ENCODE data around the gene TRMO. TPM values are rescaled to one million over a fixed set of nuclear protein-coding genes. Genes with fewer than 3 reads are reported as not detected.

Gene TRMO
- total and polyA plus RNA-seq, 2 of the 13 experiments (the other 11 are each of a cell fraction or from before 2014, with no cell fraction given) = 8.7 to 18.6 TPM

DNA sequence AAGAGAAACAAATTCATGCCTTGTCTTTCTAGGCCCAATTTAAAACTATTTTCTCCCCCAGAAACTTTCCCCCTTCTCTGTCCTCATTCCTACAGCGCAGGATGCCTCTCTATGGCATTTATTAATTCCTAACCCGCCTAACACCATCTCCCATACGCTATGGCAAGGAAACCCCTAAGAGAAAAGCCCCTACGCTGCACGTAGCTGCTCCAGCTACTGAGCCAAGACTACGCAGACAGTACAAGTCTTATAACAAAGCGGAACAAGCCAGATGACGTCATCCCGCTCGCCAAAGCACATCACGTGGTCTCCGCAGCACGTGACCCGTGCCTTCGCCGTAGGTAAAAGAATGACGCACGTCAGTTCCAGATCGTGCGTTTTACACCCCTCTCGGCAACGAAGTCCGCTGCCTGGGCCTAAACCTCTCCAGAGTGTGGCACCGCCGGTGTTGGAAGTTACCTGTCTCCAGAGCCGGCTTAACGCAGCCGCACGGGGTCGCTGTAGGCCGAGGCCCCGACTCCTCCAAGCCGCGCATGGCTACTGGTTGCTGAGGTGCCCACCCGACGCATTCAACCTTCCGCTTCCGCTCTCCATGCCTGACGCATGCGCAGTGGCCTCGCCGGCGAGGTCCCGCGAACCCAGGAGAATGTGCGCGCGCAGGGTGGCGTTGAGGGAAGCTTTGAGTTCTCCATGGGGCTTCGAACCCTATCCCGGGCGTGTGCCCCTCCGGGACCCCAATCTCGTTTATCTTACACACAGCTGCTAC, at the start of gene TRMO (continued):
- TF ChIP-seq SYNCRIP (IDR thresholded peaks at IDR 0.05; ENCODE audit: insufficient read depth, low read depth, low read length) (no peak), MAF1 (CRISPR knock-in tag; IDR thresholded peaks at IDR 0.05; ENCODE audit: borderline replicate concordance) (peak; percentile 90; the same call in 1 of the 2 replicates), TOPORS (CRISPR knock-in tag; IDR thresholded peaks at IDR 0.05) (0 out of 2 replicates have a peak, but pooled peaks have one; percentile 71), ZKSCAN5 (CRISPR knock-in tag; IDR thresholded peaks at IDR 0.05) (no peak), FOXP1 (IDR thresholded peaks at IDR 0.05) (no peak), FOXP1 (CRISPR knock-in tag; IDR thresholded peaks at IDR 0.05) (peak; percentile 19; the same call in 1 of the 2 replicates), MXD1 (CRISPR knock-in tag; IDR thresholded peaks at IDR 0.05) (peak; percentile 92), PPARG (CRISPR knock-in tag; conservative IDR thresholded peaks at IDR 0.05) (peak; percentile 62; the same call in 1 of the 2 replicates), HNRNPH1 (optimal IDR thresholded peaks at IDR 0.05; ENCODE audit: low read depth, low read length) (no peak), ZNF687 (CRISPR knock-in tag; IDR thresholded peaks at IDR 0.05) (peak; percentile 99), ZNF720 (CRISPR knock-in tag; IDR thresholded peaks at IDR 0.05) (no peak; the same call in 1 of the 2 replicates), IRX3 (CRISPR knock-in tag; IDR thresholded peaks at IDR 0.05; ENCODE audit: borderline replicate concordance, low read depth) (no peak), ZNF225 (CRISPR knock-in tag; IDR thresholded peaks at IDR 0.05) (peak; percentile 66; the same call in 1 of the 2 replicates), ZNF780A (CRISPR knock-in tag; IDR thresholded peaks at IDR 0.05) (no peak; the same call in 1 of the 2 replicates), JUN (CRISPR knock-in tag; IDR thresholded peaks at IDR 0.05) (peak; percentile 99), PHF21A (CRISPR knock-in tag; IDR thresholded peaks at IDR 0.05) (peak; percentile 87), PHF8 (CRISPR knock-in tag; IDR thresholded peaks at IDR 0.05) (peak; percentile 97), ZNF121 (CRISPR knock-in tag; IDR thresholded peaks at IDR 0.05) (no peak), BRCA1 (CRISPR knock-in tag; IDR thresholded peaks at IDR 0.05) (peak; percentile 96; the same call in 1 of the 2 replicates), ZNF629 (CRISPR knock-in tag; conservative IDR thresholded peaks at IDR 0.05) (0 out of 2 replicates have a peak, but pooled peaks have one; percentile 34)
- TF ChIP-seq, protein P1, sequence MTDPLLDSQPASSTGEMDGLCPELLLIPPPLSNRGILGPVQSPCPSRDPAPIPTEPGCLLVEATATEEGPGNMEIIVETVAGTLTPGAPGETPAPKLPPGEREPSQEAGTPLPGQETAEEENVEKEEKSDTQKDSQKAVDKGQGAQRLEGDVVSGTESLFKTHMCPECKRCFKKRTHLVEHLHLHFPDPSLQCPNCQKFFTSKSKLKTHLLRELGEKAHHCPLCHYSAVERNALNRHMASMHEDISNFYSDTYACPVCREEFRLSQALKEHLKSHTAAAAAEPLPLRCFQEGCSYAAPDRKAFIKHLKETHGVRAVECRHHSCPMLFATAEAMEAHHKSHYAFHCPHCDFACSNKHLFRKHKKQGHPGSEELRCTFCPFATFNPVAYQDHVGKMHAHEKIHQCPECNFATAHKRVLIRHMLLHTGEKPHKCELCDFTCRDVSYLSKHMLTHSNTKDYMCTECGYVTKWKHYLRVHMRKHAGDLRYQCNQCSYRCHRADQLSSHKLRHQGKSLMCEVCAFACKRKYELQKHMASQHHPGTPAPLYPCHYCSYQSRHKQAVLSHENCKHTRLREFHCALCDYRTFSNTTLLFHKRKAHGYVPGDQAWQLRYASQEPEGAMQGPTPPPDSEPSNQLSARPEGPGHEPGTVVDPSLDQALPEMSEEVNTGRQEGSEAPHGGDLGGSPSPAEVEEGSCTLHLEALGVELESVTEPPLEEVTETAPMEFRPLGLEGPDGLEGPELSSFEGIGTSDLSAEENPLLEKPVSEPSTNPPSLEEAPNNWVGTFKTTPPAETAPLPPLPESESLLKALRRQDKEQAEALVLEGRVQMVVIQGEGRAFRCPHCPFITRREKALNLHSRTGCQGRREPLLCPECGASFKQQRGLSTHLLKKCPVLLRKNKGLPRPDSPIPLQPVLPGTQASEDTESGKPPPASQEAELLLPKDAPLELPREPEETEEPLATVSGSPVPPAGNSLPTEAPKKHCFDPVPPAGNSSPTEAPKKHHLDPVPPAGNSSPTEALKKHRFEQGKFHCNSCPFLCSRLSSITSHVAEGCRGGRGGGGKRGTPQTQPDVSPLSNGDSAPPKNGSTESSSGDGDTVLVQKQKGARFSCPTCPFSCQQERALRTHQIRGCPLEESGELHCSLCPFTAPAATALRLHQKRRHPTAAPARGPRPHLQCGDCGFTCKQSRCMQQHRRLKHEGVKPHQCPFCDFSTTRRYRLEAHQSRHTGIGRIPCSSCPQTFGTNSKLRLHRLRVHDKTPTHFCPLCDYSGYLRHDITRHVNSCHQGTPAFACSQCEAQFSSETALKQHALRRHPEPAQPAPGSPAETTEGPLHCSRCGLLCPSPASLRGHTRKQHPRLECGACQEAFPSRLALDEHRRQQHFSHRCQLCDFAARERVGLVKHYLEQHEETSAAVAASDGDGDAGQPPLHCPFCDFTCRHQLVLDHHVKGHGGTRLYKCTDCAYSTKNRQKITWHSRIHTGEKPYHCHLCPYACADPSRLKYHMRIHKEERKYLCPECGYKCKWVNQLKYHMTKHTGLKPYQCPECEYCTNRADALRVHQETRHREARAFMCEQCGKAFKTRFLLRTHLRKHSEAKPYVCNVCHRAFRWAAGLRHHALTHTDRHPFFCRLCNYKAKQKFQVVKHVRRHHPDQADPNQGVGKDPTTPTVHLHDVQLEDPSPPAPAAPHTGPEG (CRISPR knock-in tag; IDR thresholded peaks at IDR 0.05) = peak; percentile 75
